ENCODE results near the gene SPINT3. TPM values are rescaled to one million over a fixed set of nuclear protein-coding genes. Genes with fewer than 3 reads are reported as not detected.

SPINT3 gene
- total and polyA plus RNA-seq, 2 of the 8 experiments (the other 6 are each of a cell fraction or from before 2014, with no cell fraction given), result not detected

DNA sequence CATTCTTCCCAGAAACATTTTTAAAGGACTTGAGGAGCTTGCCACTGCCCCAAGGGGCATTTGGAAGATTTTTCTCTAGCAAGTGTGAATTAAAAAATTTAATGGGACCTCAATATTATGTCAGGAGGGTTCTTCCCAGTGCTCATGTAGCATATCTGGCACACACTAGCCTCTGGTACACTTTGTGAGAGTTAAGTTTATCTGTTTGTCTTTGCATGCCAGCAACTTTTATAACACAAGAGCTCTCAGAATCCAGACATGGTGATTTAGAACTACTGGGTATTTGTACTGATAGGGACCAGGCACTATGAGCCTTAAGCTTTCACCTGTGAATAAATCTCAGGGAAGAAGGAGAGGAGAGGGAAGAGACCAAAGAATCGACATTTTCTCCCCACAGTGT, 12.9 kb downstream of the SPINT3 start:
- Histone ChIP-seq H2AK5ac (ENCODE audit: low read depth, low read length) (no peak overlapping the region), H4K5ac (ENCODE audit: insufficient read length, low read depth, low read length) (no peak overlapping the region), H3K27me3 (replicated peaks in 1 of 4; ENCODE audit: control insufficient read depth in 3 of 4, extremely low read depth in 1 of 4, insufficient read depth in 3 of 4, low read length in 3 of 4) (no peaks in the 10 kb centered on the region), H3K56ac (replicated peaks; ENCODE audit: insufficient read length, low read depth, low read length) (no peak overlapping the region), H4K8ac (ENCODE audit: extremely low read depth, insufficient read depth, low read length) (no peak overlapping the region), H3K14ac (ENCODE audit: insufficient read length) (no peak overlapping the region), H3K18ac (ENCODE audit: extremely low read depth, low read length) (no peak overlapping the region), H2AFZ (ENCODE audit: low read length) (no peak overlapping the region), H3K4me2 (ENCODE audit: insufficient read depth in 1 of 2, low read depth in 2 of 2, low read length in 2 of 2) (no peak overlapping the region), H3K36me3 (ENCODE audit: control insufficient read depth in 2 of 4, insufficient read depth in 4 of 4, low read length in 3 of 4) (no peaks in the 10 kb centered on the region), H3K9me3 (ENCODE audit: insufficient read depth in 2 of 2, low read depth in 1 of 2, low read length in 1 of 2) (no peaks in the 10 kb centered on the region), H3K4me3 (ENCODE audit: extremely low read depth in 1 of 4, insufficient read depth in 2 of 4, low read depth in 3 of 4, low read length in 4 of 4) (no peak overlapping the region), H3K9ac (replicated peaks in 1 of 4; ENCODE audit: extremely low read depth in 1 of 4, low read depth in 3 of 4, low read length in 3 of 4) (no peak overlapping the region), H2BK12ac (ENCODE audit: low read depth, low read length) (no peak overlapping the region), H2BK20ac (ENCODE audit: low read length) (no peak overlapping the region), H2BK15ac (ENCODE audit: low read length) (no peak overlapping the region), H2BK5ac (ENCODE audit: low read depth, low read length) (no peak overlapping the region), H4K91ac (replicated peaks; ENCODE audit: insufficient read length, low read length) (no peak overlapping the region), H3K4ac (replicated peaks; ENCODE audit: insufficient read length, low read depth, low read length) (no peak overlapping the region), H4K20me1 (replicated peaks in 1 of 2; ENCODE audit: control insufficient read depth in 1 of 2, insufficient read depth in 2 of 2, low read length in 2 of 2) (no peaks in the 10 kb centered on the region), H3K23ac (ENCODE audit: insufficient read length) (no peak overlapping the region), H2BK120ac (replicated peaks; ENCODE audit: low read depth, low read length) (no peak overlapping the region), H3K79me1 (ENCODE audit: low read depth, low read length) (no peaks in the 10 kb centered on the region), H3K4me1 (replicated peaks in 1 of 4; ENCODE audit: control insufficient read depth in 3 of 4, insufficient read depth in 4 of 4, low read length in 3 of 4) (0 out of 7 replicates have a peak, but pooled peaks cover 0 to 3% (median 0%) of the 10 kb centered on the region in 4 experiments), H3K79me2 (ENCODE audit: control insufficient read depth in 1 of 2, insufficient read depth in 2 of 2, low read length in 2 of 2) (no peaks in the 10 kb centered on the region), H3K23me2 (ENCODE audit: low read depth, low read length) (no peaks in the 10 kb centered on the region), H3K27ac (ENCODE audit: low read depth, low read length) (no peak overlapping the region)
- ChIA-PET CTCF (ENCODE audit: partially characterized antibody) (interaction anchor here (0.6 to 3.0 kb wide), 5 partner anchors 20 to 269 kb away, joined by 3 to 13 read pairs (median 4); partner anchors contain the start of gene WFDC6), POLR2A (ENCODE audit: partially characterized antibody) (no interaction called here)
- DNase-seq (ENCODE audit: low read depth in 1 of 2, low spot score in 2 of 2) (no peak), FAIRE-seq (no peak)
- TF ChIP-seq POLR2A (IDR thresholded peaks at IDR 0.05; ENCODE audit: control extremely low read depth in 1 of 2, low read depth in 2 of 2, low read length in 2 of 2) (no peak), ATF3 (IDR thresholded peaks at IDR 0.05; ENCODE audit: insufficient read depth, low read depth, low read length) (no peak)
- 77% methylated on average over 1 of the region's 1 CpG; no CpG with 5 or more reads in 1 of the 2 experiments for WGBS, 2 experiments (ENCODE audit: extremely low coverage in 1 of 2, insufficient coverage in 1 of 2, insufficient read length in 1 of 2, insufficient replicate concordance in 2 of 2, low coverage in 1 of 2, low lambda C conversion rate in 2 of 2, missing lambda C conversion rate in 1 of 2)
